SK-N-SH treated with all-trans-retinoic acid at 6 μM for 48 hours (cell line): ENCODE data around the gene FANCC.

Source experiments
- ATAC-seq: fragments of 200-7000 bp; cut with Tn5 transposase; 3 replicates; pipeline ENCODE4 v1.9.1; 2020; ENCODE audit warnings: mild to moderate bottlenecking, moderate library complexity
- ARNTL ChIP-seq: fragments of 450-650 bp; formaldehyde crosslinking; IDR thresholded peaks from 2 replicates; pipeline ENCODE4 v1.5.0; 2020; ENCODE audit warnings: low read depth, mild to moderate bottlenecking, moderate library complexity, borderline replicate concordance
- BACH2 ChIP-seq: fragments of 250-450 bp; sonication (Bioruptor Pico); IDR thresholded peaks from 2 replicates; pipeline ENCODE4 v1.9.0; 2021; ENCODE audit warnings: mild to moderate bottlenecking, borderline replicate concordance
- CSDC2 ChIP-seq: fragments of 250-450 bp; sonication (Bioruptor Pico); IDR thresholded peaks from 2 replicates; pipeline ENCODE4 v1.5.0; 2020; ENCODE audit warnings: mild to moderate bottlenecking, moderate library complexity
- GLIS3 ChIP-seq: fragments of 250-450 bp; sonication (Bioruptor Pico); IDR thresholded peaks from 2 replicates; pipeline ENCODE4 v1.5.0; 2020; ENCODE audit warnings: mild to moderate bottlenecking, moderate library complexity
- OSR1 ChIP-seq: fragments of 250-450 bp; sonication (Bioruptor Pico); IDR thresholded peaks from 2 replicates; pipeline ENCODE4 v1.8.0; 2022; ENCODE audit warnings: moderate library complexity, mild to moderate bottlenecking, inconsistent platforms
- PATZ1 ChIP-seq: fragments of 250-450 bp; sonication (Bioruptor Pico); IDR thresholded peaks from 2 replicates; pipeline ENCODE4 v1.8.0; 2020; ENCODE audit warnings: mild to moderate bottlenecking, moderate library complexity, borderline replicate concordance
- PPARA ChIP-seq: fragments of 250-450 bp; sonication (Bioruptor Pico); IDR thresholded peaks from 2 replicates; pipeline ENCODE4 v1.5.0; 2020; ENCODE audit warnings: mild to moderate bottlenecking, borderline replicate concordance
- SNAI2 ChIP-seq: fragments of 250-450 bp; sonication (Bioruptor Pico); IDR thresholded peaks from 2 replicates; pipeline ENCODE4 v1.5.0; 2020; ENCODE audit warnings: mild to moderate bottlenecking, moderate library complexity
- TCF4 ChIP-seq: fragments of 250-450 bp; sonication (Bioruptor Pico); IDR thresholded peaks from 2 replicates; pipeline ENCODE4 v1.8.0; 2021; ENCODE audit warnings: mild to moderate bottlenecking, moderate library complexity, borderline replicate concordance
- TSHZ2 ChIP-seq: fragments of 250-450 bp; sonication (Bioruptor Pico); IDR thresholded peaks from 2 replicates; pipeline ENCODE4 v1.5.0; 2020; ENCODE audit warnings: mild to moderate bottlenecking, moderate library complexity
- ZFP3 ChIP-seq: fragments of 250-450 bp; sonication (Bioruptor Pico); IDR thresholded peaks from 2 replicates; pipeline ENCODE4 v1.5.0; 2020; ENCODE audit warnings: mild to moderate bottlenecking, moderate library complexity
- ZFP30 ChIP-seq: fragments of 450-650 bp; formaldehyde crosslinking; IDR thresholded peaks from 2 replicates; pipeline ENCODE4 v1.5.0; 2022; ENCODE audit warnings: mild to moderate bottlenecking, moderate library complexity
- ZNF565 ChIP-seq: fragments of 450-650 bp; formaldehyde crosslinking; conservative IDR thresholded peaks from 2 replicates; pipeline ENCODE4 v1.5.0; 2020; ENCODE audit warnings: low read depth, mild to moderate bottlenecking, moderate library complexity
- ZNF70 ChIP-seq: fragments of 450-650 bp; formaldehyde crosslinking; IDR thresholded peaks from 2 replicates; pipeline ENCODE4 v1.5.0; 2020; ENCODE audit warnings: mild to moderate bottlenecking, moderate library complexity
- ZNF8 ChIP-seq: fragments of 450-650 bp; formaldehyde crosslinking; IDR thresholded peaks from 2 replicates; pipeline ENCODE4 v1.5.0; 2020; ENCODE audit warnings: mild to moderate bottlenecking, moderate library complexity
- TF ChIP-seq, protein P1 (sequence below): fragments of 250-450 bp; sonication (Bioruptor Pico); IDR thresholded peaks from 2 replicates; pipeline ENCODE4 v1.8.0; 2021; ENCODE audit warnings: low read depth, mild to moderate bottlenecking, moderate library complexity, borderline replicate concordance
- TF ChIP-seq, protein P2 (sequence below): fragments of 250-450 bp; sonication (Bioruptor Pico); IDR thresholded peaks from 2 replicates; pipeline ENCODE4 v1.5.1; 2020; ENCODE audit warnings: low read depth, mild to moderate bottlenecking, moderate library complexity
- TF ChIP-seq, protein P3 (sequence below): fragments of 250-450 bp; sonication (Bioruptor Pico); IDR thresholded peaks from 2 replicates; pipeline ENCODE4 v1.5.1; 2021; ENCODE audit warnings: mild to moderate bottlenecking, moderate library complexity

The FANCC gene

GRCh38 chr9:95190413-95190812 lies 127.1 kb downstream of the FANCC start:
- ATAC-seq = no peak
- TF ChIP-seq, protein P1, sequence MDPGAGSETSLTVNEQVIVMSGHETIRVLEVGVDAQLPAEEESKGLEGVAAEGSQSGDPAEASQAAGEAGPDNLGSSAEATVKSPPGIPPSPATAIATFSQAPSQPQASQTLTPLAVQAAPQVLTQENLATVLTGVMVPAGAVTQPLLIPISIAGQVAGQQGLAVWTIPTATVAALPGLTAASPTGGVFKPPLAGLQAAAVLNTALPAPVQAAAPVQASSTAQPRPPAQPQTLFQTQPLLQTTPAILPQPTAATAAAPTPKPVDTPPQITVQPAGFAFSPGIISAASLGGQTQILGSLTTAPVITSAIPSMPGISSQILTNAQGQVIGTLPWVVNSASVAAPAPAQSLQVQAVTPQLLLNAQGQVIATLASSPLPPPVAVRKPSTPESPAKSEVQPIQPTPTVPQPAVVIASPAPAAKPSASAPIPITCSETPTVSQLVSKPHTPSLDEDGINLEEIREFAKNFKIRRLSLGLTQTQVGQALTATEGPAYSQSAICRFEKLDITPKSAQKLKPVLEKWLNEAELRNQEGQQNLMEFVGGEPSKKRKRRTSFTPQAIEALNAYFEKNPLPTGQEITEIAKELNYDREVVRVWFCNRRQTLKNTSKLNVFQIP (CRISPR knock-in tag) = no peak
- no peak for TF ChIP-seq ZNF70 (CRISPR knock-in tag)

DNA sequence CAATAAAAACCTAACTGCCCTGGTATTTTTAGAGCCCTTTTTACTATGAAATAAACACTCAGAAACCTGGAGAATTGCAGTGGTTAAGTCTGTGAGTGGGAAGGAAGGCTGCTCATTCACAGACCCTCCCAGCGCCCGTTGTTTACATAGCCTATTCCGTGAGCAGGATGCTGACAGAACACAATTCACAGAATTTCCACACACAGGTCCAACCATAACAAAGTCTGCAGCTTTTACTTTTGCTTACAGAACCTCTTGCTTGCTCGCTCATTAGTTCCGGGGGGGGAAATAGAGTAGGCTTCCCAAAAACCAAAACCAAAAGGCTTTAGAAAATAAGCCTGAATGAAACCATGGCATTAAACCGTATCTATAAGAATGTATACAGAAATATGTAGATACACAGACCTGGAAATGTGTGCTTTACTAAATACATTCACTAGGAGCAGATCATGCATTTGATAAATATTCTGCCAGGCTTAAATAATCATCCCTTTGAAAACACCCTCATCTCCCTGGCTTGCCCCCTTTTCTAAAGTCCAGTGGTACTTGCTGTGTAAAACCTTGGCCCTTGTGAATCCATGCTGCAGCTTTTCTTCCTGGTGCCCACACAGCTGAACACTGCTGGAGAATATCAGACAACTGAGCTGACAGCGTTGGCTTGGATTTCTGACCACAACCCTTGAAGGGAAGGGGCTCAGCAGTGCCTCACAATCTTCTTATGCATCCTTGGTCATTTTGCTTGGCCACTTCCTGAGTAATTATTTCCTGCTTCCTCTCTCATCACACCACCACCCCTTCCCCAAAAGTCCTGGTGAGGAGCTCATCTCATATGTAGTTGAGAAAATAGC lies 128.0 kb downstream of the FANCC start:
- TF ChIP-seq ZNF8 (CRISPR knock-in tag) = no peak
- TF ChIP-seq ZNF70 (CRISPR knock-in tag) = no peak
- no peak for TF ChIP-seq PPARA
- no peak for TF ChIP-seq SNAI2 (CRISPR knock-in tag)
- no peak for TF ChIP-seq ZFP3
- no peak for TF ChIP-seq PATZ1 (CRISPR knock-in tag)
- TF ChIP-seq ARNTL (CRISPR knock-in tag) = no peak
- TF ChIP-seq, protein P2, sequence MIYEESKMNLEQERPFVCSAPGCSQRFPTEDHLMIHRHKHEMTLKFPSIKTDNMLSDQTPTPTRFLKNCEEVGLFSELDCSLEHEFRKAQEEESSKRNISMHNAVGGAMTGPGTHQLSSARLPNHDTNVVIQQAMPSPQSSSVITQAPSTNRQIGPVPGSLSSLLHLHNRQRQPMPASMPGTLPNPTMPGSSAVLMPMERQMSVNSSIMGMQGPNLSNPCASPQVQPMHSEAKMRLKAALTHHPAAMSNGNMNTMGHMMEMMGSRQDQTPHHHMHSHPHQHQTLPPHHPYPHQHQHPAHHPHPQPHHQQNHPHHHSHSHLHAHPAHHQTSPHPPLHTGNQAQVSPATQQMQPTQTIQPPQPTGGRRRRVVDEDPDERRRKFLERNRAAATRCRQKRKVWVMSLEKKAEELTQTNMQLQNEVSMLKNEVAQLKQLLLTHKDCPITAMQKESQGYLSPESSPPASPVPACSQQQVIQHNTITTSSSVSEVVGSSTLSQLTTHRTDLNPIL (CRISPR knock-in tag) = no peak
- TF ChIP-seq, protein P3, sequence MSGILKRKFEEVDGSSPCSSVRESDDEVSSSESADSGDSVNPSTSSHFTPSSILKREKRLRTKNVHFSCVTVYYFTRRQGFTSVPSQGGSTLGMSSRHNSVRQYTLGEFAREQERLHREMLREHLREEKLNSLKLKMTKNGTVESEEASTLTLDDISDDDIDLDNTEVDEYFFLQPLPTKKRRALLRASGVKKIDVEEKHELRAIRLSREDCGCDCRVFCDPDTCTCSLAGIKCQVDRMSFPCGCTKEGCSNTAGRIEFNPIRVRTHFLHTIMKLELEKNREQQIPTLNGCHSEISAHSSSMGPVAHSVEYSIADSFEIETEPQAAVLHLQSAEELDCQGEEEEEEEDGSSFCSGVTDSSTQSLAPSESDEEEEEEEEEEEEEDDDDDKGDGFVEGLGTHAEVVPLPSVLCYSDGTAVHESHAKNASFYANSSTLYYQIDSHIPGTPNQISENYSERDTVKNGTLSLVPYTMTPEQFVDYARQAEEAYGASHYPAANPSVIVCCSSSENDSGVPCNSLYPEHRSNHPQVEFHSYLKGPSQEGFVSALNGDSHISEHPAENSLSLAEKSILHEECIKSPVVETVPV (CRISPR knock-in tag) = no peak
- TF ChIP-seq TSHZ2 = no peak
- TF ChIP-seq CSDC2 = no peak
- TF ChIP-seq ZNF565 (CRISPR knock-in tag) = no peak
- TF ChIP-seq ZFP30 (CRISPR knock-in tag) = no peak
- no peak for TF ChIP-seq BACH2
- TF ChIP-seq GLIS3 (CRISPR knock-in tag) = no peak
- no peak for TF ChIP-seq TCF4 (CRISPR knock-in tag)
- TF ChIP-seq, protein P1 (CRISPR knock-in tag) = no peak
- TF ChIP-seq OSR1 (CRISPR knock-in tag) = no peak
- peak; percentile 83 for ATAC-seq

DNA sequence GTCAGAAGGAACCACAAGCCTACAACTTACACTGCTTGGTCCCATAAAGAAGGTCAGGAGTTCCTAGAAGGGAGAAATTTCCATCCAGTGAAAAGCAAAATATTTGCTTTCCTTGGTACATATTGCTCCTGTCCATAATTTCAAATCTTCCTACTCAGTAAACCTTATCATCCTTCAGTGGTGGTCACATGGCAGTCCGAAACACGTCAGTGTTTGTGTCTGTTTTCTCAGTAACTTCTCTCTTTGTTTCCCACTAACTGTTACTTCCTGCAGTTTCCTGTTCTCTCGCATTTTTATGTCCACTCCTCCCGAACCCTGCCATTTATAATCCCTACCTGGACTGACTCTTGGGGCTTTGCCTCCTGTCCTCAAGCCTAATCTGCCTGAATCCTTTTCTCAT lies 129.1 kb downstream of the FANCC start:
- no peak for ATAC-seq
- TF ChIP-seq BACH2 = no peak
- TF ChIP-seq, protein P3 (CRISPR knock-in tag) = no peak
- TF ChIP-seq ZFP3 = no peak
- no peak for TF ChIP-seq PATZ1 (CRISPR knock-in tag)
- no peak for TF ChIP-seq TSHZ2
- no peak for TF ChIP-seq ZFP30 (CRISPR knock-in tag)
- TF ChIP-seq CSDC2 = no peak
